HG03103 (cell line): ENCODE results near the gene CHRNA4.
"Not testable (repeated sequence)": the region's sequence is repeated elsewhere in the genome, so short reads cannot be mapped to it uniquely, and the experiment has no call there.

ENCODE experiments used
- ATAC-seq: cut with Tn5 transposase; IDR thresholded peaks from one replicate; pipeline ENCODE4 v1.9.1; 2021; ENCODE audit warnings: low read depth; ENCODE audit not compliant: unreplicated experiment

CHRNA4 gene

DNA sequence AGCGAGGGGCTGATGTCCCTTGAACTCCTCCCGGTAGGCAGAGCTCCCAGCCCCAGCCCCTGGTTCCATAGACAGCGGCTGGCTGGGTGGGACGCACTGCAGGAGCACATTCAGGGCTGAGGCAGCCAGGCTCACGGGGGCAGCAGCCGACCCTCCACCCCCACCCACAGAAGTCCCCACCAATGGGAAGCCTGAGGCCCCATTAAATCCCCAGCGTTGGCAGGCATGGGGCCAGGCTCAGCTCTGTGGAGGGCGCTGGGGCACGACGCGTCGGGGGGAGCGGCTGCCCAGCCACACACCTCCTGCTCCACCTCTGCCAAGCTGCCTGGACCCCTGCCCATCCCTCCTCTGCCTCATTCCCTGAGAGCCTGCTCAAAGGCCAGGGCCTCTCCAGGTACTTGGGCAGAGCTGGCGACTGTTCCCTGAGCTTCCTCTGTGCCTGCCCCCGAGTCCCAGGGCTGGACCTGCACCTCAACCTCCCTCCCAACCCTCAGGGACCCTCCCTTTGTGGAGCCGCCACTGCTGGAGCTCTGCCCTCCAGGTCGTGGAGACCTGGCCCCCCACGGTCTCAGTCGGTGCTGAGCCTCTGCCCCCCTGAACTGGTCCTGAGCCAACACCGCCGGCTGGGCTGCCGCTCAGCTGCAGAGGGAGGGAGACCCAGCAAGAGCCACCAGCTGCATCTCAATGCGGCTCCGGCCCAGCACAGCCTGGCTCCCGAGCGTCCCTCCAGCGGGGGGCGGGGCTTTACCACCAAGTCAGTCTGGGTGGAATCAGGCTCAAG lies 9.1 kb downstream of the CHRNA4 start:
- no peak for ATAC-seq

DNA sequence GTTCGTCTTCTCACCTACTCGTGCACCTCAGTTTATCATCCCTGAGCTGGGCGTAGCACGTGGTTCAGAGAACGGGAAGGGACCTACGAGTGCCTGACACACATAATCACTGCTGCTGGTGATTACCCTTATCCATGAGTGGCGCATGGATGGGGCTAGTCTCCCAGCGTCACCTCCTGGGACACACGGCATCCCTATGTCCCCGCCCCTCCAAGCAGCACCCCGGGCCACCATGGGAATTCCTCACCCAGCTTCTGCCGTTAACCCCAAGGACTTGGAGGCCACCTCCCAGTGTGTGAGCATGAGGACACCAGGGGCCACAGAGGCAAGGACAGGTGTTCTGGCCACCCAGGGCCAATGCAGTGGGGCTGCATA lies 9.8 kb downstream of the CHRNA4 start:
- no peak for ATAC-seq

DNA sequence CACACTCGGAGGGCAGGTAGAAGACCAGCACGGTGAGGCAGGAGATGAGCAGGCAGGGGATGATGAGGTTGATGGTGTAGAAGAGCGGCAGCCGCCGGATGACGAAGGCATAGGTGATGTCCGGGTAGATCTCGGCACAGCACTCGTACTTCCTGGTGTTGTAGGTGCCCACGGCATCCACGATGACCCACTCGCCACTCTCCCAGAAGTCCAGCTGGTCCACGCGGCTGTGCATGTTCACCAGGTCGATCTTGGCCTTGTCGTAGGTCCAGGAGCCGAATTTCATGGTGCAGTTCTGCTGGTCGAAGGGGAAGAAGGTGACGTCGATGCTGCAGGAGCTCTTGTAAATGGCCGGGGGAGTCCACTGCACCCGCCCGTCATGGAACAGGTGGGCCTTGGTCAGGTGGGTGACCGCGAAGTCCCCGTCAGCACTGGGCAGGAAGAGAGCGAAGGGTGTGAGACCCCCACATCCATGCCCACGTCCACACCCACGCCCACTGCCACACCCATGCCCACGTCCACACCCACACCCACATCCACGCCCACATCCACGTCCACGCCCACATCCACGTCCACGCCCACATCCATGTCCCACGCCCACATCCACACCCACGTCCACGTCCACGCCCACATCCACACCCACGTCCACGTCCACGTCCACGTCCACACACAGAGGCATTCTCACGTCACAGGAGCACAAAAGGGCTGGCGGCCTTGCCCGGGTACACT lies 10.4 kb downstream of the CHRNA4 start:
- no peak for ATAC-seq

DNA sequence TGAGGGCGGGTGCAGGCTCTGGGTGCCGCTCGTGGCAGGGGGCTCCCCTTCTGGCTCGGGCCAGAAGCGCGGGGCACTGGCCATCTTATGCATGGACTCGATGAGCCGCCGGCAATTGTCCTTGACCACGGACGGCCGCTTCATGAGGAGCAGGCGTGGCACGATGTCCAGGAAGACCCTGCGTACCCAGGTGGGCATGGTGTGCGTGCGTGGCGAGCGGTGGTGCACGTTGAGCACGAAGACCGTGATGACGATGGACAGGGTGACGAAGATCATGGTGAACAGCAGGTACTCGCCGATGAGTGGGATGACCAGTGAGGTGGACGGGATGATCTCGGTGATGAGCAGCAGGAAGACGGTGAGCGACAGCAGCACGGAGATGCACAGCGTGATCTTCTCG lies 11.0 kb downstream of the CHRNA4 start:
- ATAC-seq, result no peak

DNA sequence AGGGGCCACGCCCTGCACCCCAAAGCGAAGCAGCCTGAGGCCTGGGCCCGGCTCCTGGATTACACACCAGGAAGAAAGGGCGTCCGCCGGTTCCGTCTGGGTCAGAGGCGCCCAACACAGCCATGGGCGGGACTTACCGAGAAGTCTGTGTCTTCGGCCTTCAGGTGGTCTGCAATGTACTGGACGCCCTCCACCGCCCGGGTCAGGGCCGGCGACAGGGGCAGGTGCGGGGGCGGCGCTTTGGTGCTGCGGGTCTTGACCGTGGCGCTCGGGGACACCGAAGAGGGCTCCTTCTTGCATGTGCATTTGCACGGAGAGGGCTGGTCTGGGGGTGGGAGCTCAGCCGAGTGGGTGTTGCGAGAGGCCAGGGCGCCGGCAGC lies 11.6 kb downstream of the CHRNA4 start:
- no peak for ATAC-seq

DNA sequence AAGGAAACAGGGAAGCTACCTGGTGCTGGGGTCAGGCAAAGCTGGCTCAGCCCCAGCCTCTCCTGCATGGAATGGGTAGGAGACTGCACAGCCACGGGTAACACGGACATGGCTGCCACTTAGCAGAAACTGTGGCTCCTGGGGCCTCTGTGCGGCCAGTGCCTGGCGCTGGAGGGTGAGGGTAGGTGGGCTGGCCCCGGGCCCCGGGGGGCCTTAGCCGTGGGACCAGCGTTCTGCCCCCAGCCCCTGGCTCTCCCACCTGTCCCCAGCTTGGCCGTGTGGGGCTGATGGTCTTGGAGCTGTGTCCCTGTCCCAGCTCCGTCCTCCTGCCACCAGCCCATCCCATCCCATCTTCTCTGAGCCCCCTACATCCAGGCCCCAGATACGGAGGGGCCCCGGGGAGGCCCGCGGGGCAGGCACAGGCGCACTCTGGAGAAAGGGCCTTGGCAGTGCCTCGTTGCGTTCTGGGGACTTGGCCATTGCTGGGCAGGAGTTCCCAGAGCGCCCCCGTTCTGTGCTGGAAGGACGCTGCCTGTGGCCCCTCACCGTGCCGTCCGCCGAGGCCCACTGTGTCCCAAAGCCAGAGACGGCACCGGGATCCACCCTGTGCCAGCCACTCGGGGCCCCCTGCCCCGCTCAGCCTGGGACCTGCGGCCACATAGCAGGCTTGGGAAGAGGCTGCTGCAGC lies 12.2 kb downstream of the CHRNA4 start:
- no peak for ATAC-seq

DNA sequence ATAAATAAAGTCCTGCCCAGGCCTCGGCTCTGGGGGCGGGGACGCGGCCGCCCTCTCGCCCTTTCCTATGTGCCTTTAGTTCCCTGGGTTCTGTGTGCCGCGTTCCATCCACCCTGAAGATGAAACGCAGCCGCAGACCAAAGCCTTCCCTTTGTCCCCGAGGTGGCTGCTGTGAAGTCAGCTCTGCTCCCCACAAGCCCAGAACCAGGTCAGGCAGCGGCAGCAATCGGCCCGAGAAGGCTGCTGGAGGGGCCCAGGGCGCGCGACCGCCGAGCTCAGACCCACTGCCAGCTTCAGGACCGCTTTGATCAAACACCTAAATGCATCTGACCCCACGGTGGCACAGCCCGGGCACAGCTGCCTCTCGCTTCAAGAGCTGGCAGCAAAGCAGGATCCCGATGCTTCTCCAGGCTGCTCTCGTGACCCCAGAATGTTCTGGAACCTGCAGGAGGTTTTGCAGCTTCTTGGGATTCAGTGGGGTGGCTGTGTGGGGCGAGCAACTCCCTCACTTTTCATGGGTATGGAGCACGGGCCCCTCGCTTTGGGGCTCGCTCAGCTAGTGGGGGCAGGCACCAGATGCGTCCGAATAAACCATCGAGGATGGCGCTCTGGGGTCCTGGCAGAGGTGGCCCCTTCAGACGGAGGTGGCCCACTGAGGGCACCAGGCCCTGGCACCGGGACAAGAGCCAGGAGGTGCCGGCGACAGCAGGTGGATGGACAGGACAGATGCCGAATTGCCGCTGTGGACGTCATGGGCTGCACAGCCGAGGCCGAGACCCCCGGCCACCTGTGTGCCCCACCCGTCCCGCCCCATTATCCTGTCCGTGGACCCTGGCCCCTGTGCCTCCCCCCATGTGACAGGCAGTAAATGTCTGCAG lies 13.0 kb downstream of the CHRNA4 start:
- no peak for ATAC-seq

DNA sequence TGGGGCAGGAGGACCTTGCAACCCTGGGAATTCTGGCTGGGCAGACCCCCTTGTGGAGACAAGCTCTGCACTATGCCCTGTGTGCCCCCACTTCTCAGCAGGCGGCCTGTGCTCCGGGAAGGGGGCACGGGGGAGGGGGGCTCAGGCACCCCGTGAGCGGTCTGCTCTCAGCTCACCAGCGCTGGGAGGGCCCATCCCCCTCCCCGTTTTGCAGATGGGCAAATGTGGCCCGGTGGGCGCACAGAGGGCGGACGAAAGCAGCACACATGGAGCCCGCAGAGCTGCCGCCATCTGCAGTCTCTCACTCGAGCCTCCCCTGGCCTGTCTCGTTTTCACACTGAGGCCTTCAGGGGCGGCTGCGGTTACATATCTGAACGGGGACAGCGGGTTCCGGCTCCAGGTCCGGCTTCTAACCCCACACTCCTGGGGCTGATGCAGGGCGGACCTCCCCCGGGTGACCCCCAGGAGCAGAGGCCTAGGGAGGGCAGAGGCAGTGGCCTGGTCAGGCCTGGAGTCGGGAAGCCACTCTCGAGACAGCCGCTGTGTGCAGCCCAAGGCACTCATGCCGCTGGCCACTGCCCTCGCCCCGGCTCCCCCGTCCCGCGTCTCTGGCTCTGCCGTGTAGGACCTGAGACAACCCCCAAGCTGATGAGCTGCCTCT lies 13.9 kb downstream of the CHRNA4 start:
- no peak for ATAC-seq

DNA sequence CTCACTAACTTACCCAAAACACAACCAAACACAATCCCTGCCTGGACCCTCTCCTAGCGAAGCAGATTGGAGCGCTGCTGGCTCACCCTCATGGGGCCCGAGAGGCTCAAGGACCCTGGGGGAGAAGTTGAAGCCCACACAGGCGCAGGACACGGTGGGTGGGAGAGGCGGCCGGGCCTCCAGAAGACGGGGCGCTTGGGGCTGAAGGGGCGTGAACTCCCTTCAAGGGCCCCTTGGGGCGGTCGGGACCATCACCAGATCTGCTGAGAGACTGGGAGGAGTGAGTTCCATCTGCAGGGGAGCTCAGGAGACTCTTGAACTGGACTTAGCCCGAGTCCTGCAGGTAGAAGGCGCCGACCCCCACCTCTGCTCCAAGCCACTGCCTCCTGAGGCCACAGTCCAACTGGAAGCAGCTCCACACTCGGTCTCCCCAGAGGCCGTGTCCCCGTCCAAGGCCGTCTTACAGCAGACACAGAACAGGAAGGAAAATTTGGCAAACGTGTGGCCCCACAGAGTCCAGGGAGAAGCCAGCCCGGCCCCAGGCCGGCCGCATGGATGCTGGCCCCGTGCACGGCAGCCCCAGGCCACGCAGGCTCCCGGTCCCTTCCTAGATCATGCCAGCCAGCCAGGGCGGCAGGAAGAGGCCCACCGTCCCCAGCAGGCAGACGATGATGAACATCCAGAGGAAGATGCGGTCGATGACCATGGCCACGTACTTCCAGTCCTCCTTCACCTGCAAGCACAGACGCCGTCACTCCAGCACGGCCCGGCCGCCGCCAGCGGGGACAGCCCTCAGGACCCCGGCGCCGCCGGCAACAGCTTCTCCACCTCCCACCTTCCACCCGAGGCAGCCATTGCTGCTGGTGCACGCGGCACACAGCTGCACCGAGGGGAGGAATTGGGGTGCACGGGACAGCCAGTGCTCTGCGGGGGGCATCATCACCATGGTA lies 14.7 kb downstream of the CHRNA4 start:
- ATAC-seq, result no peak

DNA sequence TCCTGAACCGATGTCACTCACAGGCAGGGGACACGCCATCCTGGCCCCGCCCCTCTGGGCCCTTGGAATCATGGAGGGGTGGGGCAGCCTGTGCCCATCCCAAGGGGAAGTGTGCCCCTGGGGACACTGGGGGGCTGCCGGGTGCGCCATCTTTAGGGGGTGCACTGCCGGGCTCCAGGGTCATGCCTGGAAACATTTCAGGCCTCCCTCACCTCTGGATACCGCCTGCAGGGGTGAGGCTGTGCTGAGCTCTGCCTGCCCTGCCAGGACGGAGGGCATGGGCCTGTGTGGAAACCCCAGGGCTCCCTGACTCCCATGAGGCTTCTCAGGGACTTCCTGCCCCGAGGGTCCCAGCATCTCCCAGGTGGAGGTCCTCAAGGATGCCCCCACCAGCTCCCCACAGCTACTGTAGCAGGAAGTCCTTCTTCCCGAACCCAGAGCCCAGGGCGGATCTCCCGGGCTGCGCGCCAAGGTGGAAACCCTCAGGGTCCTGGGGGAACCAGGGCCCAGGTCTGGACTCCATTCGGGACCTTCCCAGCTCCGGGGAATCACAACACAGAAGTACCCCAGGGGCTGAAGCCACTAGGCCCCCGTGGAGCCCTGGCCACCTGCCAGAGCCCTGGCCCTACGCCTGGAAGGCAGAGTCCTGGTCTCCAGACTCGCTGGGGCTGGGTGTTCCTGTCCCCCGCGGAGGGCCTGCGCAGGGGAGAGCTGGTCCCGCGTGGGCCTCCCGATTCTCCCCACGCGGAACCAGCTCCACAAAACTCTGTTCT lies 15.6 kb downstream of the CHRNA4 start:
- no peak for ATAC-seq

DNA sequence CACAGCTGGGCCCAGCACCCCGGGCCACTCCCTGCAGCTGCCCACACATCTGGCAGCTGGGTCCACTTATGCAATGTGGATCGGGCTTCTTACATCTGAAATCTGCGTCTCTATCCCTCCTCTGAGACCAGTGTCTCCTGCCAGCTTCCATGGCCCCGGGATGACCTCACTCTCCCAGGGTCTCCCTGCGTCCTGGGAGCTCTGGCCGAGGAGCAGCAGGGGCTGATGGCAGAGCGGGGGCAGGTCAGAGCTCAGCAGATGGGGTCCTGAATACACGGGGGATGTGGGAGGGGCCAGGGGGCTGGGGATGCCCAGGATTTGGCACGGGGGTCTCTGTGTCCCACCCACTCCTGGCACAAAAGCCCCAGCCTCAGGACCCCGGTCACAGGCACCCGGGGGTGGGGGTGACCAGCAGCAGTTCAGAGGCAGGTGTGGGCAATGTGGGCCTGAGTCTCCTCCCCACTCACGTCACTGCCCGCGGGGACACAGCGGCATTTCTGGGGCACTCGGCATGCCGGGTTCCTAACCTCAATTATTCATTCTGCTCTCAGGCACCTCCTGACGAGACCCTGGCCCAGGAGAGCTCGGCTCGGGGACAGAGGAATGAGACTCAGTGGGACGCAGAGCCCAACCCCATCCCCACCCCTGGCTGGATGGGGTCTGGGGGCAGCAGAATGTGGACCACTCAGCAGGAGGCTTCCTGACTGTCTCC lies 16.4 kb downstream of the CHRNA4 start:
- no peak for ATAC-seq

DNA sequence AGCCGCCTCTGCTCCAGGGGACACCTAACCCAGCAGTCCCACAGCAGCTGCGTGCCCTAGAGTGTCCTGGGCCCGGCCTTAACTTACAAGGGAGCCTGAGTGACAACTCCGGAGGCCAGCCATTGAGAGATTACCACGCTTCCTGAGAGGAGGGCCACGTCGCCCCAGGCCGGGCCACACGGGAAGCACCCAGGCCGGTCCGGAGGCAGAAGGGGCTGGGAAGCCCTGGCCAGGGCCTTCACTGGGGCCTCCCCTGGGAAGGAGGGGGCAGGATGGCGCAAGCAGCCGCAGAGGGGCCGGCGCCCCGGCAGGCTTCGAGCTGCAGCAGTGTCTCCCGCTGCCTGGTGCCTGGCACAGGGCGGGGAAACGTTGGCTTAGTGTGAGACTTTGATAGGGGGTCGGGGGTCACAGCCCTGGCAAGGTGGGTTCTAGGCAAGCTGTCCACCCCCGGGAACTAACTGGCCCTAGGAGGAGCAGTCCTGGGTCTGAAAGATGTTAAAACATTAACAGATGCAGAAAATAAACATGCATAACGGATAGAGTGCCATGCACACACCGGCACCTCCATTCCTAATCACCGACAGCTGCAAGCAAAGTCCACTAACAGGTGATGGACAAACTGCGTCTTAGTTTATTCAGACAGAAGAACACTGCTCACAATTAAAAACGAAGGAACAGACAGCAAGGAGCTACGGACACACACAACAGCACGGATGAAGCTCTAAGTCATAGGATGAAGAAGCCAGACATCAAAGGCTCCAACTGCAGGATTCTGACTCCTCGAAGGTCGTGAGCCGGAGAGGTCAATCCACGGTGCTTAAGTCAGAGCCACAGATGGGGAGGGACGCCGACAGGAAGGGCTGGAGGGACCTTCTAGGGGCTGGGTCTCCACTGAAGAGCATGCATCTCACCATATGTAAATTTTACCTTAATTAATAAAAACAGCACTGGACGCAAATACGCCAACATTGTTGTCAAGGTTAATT lies 17.4 kb downstream of the CHRNA4 start:
- ATAC-seq, result no peak

DNA sequence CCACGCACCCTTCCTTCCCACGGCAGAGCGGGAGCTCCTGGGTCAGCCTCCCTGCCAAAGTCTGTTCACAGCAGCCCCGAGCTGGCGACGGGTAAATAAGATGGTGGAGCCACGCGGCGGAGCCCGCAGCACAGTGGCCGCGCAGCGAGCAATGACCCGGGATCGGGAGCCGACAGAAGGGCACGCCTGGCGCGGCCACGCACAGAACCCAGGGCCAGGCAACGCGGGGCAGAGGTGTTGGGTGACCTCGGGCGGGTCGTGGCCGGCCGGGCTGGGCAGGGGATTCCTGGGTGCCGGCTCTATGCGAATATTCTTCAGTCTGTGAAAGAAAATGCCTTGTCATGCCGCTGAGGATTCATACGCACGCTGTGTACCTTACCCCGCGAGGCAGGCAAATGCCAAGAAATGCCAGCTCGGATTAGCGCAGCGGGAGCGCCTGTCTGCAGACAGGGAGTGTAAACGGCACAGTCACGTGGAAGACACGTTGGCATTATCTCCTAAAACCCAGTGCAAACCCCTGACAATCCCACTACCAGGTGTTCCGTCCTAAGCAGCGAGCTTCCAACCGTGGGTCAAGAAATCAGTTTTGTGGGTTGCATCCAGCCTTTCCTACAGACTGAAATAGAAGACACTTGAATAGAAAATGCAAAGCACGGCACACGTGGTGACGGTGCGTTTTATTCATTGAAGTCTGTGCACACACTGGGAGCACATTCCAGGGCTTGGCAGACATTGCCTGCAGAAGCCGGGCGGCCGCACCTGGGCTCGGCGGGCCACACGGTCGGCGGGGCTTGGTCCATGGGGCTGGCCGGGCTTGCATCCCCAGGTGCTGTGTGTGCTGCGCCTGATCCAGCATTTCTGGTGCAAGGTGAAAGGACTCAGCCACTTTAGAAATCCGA lies 18.3 kb downstream of the CHRNA4 start:
- no peak for ATAC-seq

DNA sequence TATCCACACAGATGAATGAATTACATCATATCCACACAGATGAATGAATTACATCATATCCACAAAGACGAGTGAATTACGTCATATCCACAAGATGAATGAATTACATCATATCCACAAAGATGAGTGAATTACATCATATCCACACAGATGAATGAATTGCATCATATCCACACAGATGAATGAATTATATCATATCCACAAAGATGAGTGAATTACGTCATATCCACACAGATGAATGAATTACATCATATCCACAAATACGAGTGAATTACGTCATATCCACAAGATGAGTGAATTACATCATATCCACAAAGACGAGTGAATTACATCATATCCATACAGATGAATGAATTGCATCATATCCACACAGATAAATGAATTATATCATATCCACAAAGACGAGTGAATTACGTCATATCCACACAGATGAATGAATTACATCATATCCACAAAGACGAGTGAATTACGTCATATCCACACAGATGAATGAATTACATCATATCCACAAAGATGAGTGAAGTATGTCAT lies 20.9 kb downstream of the CHRNA4 start:
- not testable (repeated sequence) for ATAC-seq
